HG03135 (cell line): ENCODE data around the gene UBALD2.
"Not testable (repeated sequence)": the region's sequence is repeated elsewhere in the genome, so short reads cannot be mapped to it uniquely, and the experiment has no call there.

ENCODE experiments used
- ATAC-seq: cut with Tn5 transposase; IDR thresholded peaks from one replicate; pipeline ENCODE4 v1.9.1; 2021; ENCODE audit warnings: mild to moderate bottlenecking, moderate library complexity; ENCODE audit not compliant: unreplicated experiment

UBALD2 gene

GRCh38 chr17:76264755-76265623 lies at the start of gene UBALD2:
TSS of gene UBALD2 (plus strand) at chr17:76265348. CDS start at chr17:76265506, 158 bp downstream.
- peak; percentile 69 for ATAC-seq

- ATAC-seq = no peak
Observed at GRCh38 chr17:76217081-76217480, 48.1 kb upstream of the UBALD2 start.

GRCh38 chr17:76219670-76220383 lies 45.3 kb upstream of the UBALD2 start:
- no peak for ATAC-seq

- no peak for ATAC-seq
Observed at GRCh38 chr17:76223802-76224201, 41.3 kb upstream of the UBALD2 start.

- ATAC-seq = not testable (repeated sequence)
Observed at GRCh38 chr17:76225373-76226086, 39.6 kb upstream of the UBALD2 start.

GRCh38 chr17:76226749-76227148 lies 38.4 kb upstream of the UBALD2 start:
- ATAC-seq = not testable (repeated sequence)

GRCh38 chr17:76232342-76232741 lies 32.8 kb upstream of the UBALD2 start:
- no peak for ATAC-seq

GRCh38 chr17:76233588-76234353 lies 31.4 kb upstream of the UBALD2 start:
- no peak for ATAC-seq

- ATAC-seq = no peak
Observed at GRCh38 chr17:76234354-76234679, 30.8 kb upstream of the UBALD2 start.

- no peak for ATAC-seq
Observed at GRCh38 chr17:76235883-76236282, 29.3 kb upstream of the UBALD2 start.

- ATAC-seq = no peak
Observed at GRCh38 chr17:76236603-76237002, 28.5 kb upstream of the UBALD2 start.

GRCh38 chr17:76237859-76238313 lies 27.3 kb upstream of the UBALD2 start:
- ATAC-seq = no peak

- ATAC-seq = no peak
Observed at GRCh38 chr17:76238847-76239537, 26.2 kb upstream of the UBALD2 start.

- no peak for ATAC-seq
Observed at GRCh38 chr17:76239538-76240274, 25.4 kb upstream of the UBALD2 start.

GRCh38 chr17:76240461-76241203 lies 24.5 kb upstream of the UBALD2 start, which contains the start of gene RNF157:
TSS of gene RNF157 (minus strand) at chr17:76240493. CDS start at chr17:76240240, 253 bp downstream.
- no peak for ATAC-seq

GRCh38 chr17:76241204-76241538 lies 24.0 kb upstream of the UBALD2 start:
- no peak for ATAC-seq

- ATAC-seq = no peak
Observed at GRCh38 chr17:76241691-76242255, 23.4 kb upstream of the UBALD2 start.
